Epidermal melanocyte (primary cell): ENCODE results near the gene LIPH.
"Not testable (repeated sequence)": the region's sequence is repeated elsewhere in the genome, so short reads cannot be mapped to it uniquely, and the experiment has no call there.

ENCODE experiments used
- DNase-seq: peaks from one replicate; pipeline ENCODE4 v3.0.0; 2011; ENCODE audit warnings: low spot score; ENCODE audit not compliant: insufficient read length

The LIPH gene

GRCh38 chr3:185552358-185552877 lies at the start of gene LIPH:
Gene LIPH, minus strand, starts transcription at chr3:185552588. Its CDS starts 117 bp downstream, at chr3:185552471.
- no peak for DNase-seq

- no peak for DNase-seq
Observed at GRCh38 chr3:185595526-185595925, 43.1 kb upstream of the LIPH start.

GRCh38 chr3:185594073-185594472 lies 41.7 kb upstream of the LIPH start:
- no peak for DNase-seq

GRCh38 chr3:185586686-185587039 lies 34.3 kb upstream of the LIPH start:
- DNase-seq, result no peak

- peak; percentile 89 for DNase-seq
Observed at GRCh38 chr3:185585859-185586685, 33.7 kb upstream of the LIPH start, which contains the start of gene SENP2. Gene SENP2, plus strand, starts transcription at chr3:185586295. Its CDS starts 119 bp downstream, at chr3:185586414.

GRCh38 chr3:185585518-185585858 lies 33.1 kb upstream of the LIPH start:
- DNase-seq, result no peak

GRCh38 chr3:185584686-185585085 lies 32.3 kb upstream of the LIPH start:
- DNase-seq, result no peak

- no peak for DNase-seq
Observed at GRCh38 chr3:185583925-185584324, 31.5 kb upstream of the LIPH start.

- DNase-seq, result no peak
Observed at GRCh38 chr3:185582871-185583270, 30.5 kb upstream of the LIPH start.

GRCh38 chr3:185582236-185582635 lies 29.8 kb upstream of the LIPH start:
- no peak for DNase-seq

GRCh38 chr3:185575108-185575869 lies 22.9 kb upstream of the LIPH start:
- not testable (repeated sequence) for DNase-seq

GRCh38 chr3:185572183-185572582 lies 19.8 kb upstream of the LIPH start:
- DNase-seq, result no peak

- no peak for DNase-seq
Observed at GRCh38 chr3:185561958-185562357, 9.6 kb upstream of the LIPH start.

- no peak for DNase-seq
Observed at GRCh38 chr3:185561374-185561943, 9.1 kb upstream of the LIPH start.

- no peak for DNase-seq
Observed at GRCh38 chr3:185560676-185561075, 8.3 kb upstream of the LIPH start.

- DNase-seq, result no peak
Observed at GRCh38 chr3:185559706-185560090, 7.3 kb upstream of the LIPH start.

GRCh38 chr3:185558395-185558794 lies 6.0 kb upstream of the LIPH start:
- DNase-seq, result no peak

GRCh38 chr3:185556640-185557039 lies 4.3 kb upstream of the LIPH start:
- not testable (repeated sequence) for DNase-seq

GRCh38 chr3:185555860-185556347 lies 3.5 kb upstream of the LIPH start:
- no peak for DNase-seq

- DNase-seq, result no peak
Observed at GRCh38 chr3:185555101-185555501, 2.7 kb upstream of the LIPH start.

GRCh38 chr3:185549651-185550111 lies 2.7 kb downstream of the LIPH start:
- DNase-seq, result no peak

- peak; percentile 49 for DNase-seq
Observed at GRCh38 chr3:185549122-185549521, 3.3 kb downstream of the LIPH start.
